OCI-LY3 (cell line): ENCODE results near the gene UGT3A2.

ENCODE experiments used
- H2AFZ ChIP-seq: fragments of 200-600, 300-600 bp; shearing (Covaris generic); 2 replicates; pipeline ENCODE4 v1.6.0; 2014; ENCODE audit warnings: antibody characterized with exemption, low read depth, low read length
- H3K27ac ChIP-seq: fragments of 200-600, 300-600 bp; sonication (generic); 2 replicates; pipeline ENCODE4 v1.5.1; 2014; ENCODE audit warnings: mild to moderate bottlenecking, low read length, moderate library complexity, mixed read lengths
- H3K27me3 ChIP-seq: fragments of 200-600, 300-600 bp; sonication (generic); 2 replicates; pipeline ENCODE4 v1.6.1; 2014; ENCODE audit warnings: low read depth, low read length, mixed read lengths
- H3K36me3 ChIP-seq: fragments of 200-600, 300-600 bp; sonication (generic); replicated peaks from 2 replicates; pipeline ENCODE3; 2014; ENCODE audit warnings: low read depth, low read length, mixed read lengths
- H3K4me1 ChIP-seq: fragments of 300-600, 200-600 bp; sonication (generic); 2 replicates; pipeline ENCODE4 v1.6.1; 2014; ENCODE audit warnings: low read length, mixed read lengths
- H3K4me2 ChIP-seq: fragments of 200-600, 300-600 bp; sonication (generic); 2 replicates; pipeline ENCODE4 v1.6.1; 2014; ENCODE audit warnings: low read length, mixed read lengths
- H3K4me3 ChIP-seq: fragments of 300-600, 200-600 bp; sonication (generic); 2 replicates; pipeline ENCODE4 v1.5.1; 2014; ENCODE audit warnings: antibody characterized with exemption, mild to moderate bottlenecking, low read length, moderate library complexity
- H3K79me2 ChIP-seq: fragments of 300-600, 200-600 bp; shearing (Covaris generic); 2 replicates; pipeline ENCODE4 v1.6.1; 2014; ENCODE audit warnings: mild to moderate bottlenecking, low read length, mixed read lengths
- H3K9ac ChIP-seq: fragments of 300-600, 200-600 bp; shearing (Covaris generic); 2 replicates; pipeline ENCODE4 v1.6.0; 2014; ENCODE audit warnings: mild to moderate bottlenecking, low read length, moderate library complexity
- H3K9me3 ChIP-seq: fragments of 200-600, 300-600 bp; shearing (Covaris generic); 2 replicates; pipeline ENCODE4 v1.6.1; 2014; ENCODE audit warnings: low read length, mixed read lengths; ENCODE audit not compliant: insufficient read depth
- H4K20me1 ChIP-seq: fragments of 200-600, 300-600 bp; sonication (generic); 2 replicates; pipeline ENCODE4 v1.6.1; 2016; ENCODE audit warnings: low read length, mixed read lengths; ENCODE audit not compliant: insufficient read depth
- CTCF ChIP-seq: fragments of 200-600, 300-600 bp; sonication (generic); IDR thresholded peaks from 2 replicates; pipeline ENCODE4 v1.5.1; 2014; ENCODE audit warnings: antibody characterized with exemption, low read length, low read depth
- EZH2phosphoT487 ChIP-seq: fragments of 200-600 bp; shearing (Covaris generic); IDR thresholded peaks from 2 replicates; pipeline ENCODE4 v1.6.1; 2018; ENCODE audit warnings: antibody characterized with exemption, mixed run types, low read depth

The UGT3A2 gene

GRCh38 chr5:35987776-35988175, 78.9 kb downstream of the UGT3A2 start:
- no peaks in the 10 kb centered on the region for H4K20me1 ChIP-seq

More at GRCh38 chr5:35987776-35988175, 78.9 kb downstream of the UGT3A2 start:
- H3K4me3 ChIP-seq = no peak overlapping the region
- H2AFZ ChIP-seq = no peak overlapping the region
- TF ChIP-seq CTCF = no peak
- no peak for TF ChIP-seq EZH2phosphoT487
- H3K36me3 ChIP-seq = no peaks in the 10 kb centered on the region
- H3K9me3 ChIP-seq = no peaks in the 10 kb centered on the region
- no peaks in the 10 kb centered on the region for H3K4me1 ChIP-seq
- H3K79me2 ChIP-seq = no peaks in the 10 kb centered on the region
- H3K9ac ChIP-seq = no peak overlapping the region
- no peak overlapping the region for H3K4me2 ChIP-seq
- no peaks in the 10 kb centered on the region for H3K27me3 ChIP-seq
- no peak overlapping the region for H3K27ac ChIP-seq
